ENCODE results near the gene CELSR3. TPM values are rescaled to one million over a fixed set of nuclear protein-coding genes. Genes with fewer than 3 reads are reported as not detected.
A peak's percentile ranks its signal among the peaks of the same experiment; 100 is the strongest.

CELSR3 gene
- total and polyA plus RNA-seq, 3 experiments from 2014 or later: 0.41 to 19.3 (median 19.3) TPM

DNA sequence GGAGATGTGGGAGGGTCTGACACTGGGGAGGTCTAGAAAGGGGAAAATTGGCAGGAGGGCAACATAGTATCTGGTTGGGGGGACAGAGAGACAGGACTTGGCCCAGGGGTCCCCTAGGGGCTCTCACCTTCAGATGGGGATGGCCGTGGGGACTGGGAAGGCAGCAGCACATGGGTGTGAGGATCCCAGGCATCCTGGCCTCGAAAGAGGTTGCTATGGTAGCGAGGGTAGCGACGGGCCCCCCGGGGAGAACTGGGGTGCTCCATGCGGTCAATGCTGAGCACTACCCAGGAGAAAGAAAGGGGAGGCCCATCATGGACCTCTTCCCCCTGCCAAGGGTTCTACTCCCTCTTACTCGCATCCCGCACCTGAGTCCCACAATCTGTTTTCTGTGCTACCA is 15.0 kb downstream of the CELSR3 start:
- Mint-ChIP-seq H3K27me3 (no peaks in the 10 kb centered on the region), H3K27ac (no peak overlapping the region), H3K4me3 (no peak overlapping the region), H3K36me3 (peaks cover 0 to 26% (median 0%) of the 10 kb centered on the region in 3 donors), H3K9me3 (no peaks in the 10 kb centered on the region), H3K4me1 (no peaks in the 10 kb centered on the region)
- H3K4me3 ChIP-seq (ENCODE audit: low read length): no peak overlapping the region
- H3K27ac ChIP-seq (ENCODE audit: low read depth, low read length): no peak overlapping the region
- DNase-seq: no peak
- no peaks in the 10 kb centered on the region for H3K36me3 ChIP-seq (ENCODE audit: insufficient read depth, low read length)
- no peaks in the 10 kb centered on the region for H3K27me3 ChIP-seq (ENCODE audit: insufficient read depth, low read length, poor library complexity, severe bottlenecking)
- H3K4me1 ChIP-seq (ENCODE audit: insufficient read depth, low read length): no peaks in the 10 kb centered on the region
- ChIA-PET POLR2A (no interaction called here), CTCF (no interaction called here)
- no peaks in the 10 kb centered on the region for H3K9me3 ChIP-seq (ENCODE audit: low read length)

DNA sequence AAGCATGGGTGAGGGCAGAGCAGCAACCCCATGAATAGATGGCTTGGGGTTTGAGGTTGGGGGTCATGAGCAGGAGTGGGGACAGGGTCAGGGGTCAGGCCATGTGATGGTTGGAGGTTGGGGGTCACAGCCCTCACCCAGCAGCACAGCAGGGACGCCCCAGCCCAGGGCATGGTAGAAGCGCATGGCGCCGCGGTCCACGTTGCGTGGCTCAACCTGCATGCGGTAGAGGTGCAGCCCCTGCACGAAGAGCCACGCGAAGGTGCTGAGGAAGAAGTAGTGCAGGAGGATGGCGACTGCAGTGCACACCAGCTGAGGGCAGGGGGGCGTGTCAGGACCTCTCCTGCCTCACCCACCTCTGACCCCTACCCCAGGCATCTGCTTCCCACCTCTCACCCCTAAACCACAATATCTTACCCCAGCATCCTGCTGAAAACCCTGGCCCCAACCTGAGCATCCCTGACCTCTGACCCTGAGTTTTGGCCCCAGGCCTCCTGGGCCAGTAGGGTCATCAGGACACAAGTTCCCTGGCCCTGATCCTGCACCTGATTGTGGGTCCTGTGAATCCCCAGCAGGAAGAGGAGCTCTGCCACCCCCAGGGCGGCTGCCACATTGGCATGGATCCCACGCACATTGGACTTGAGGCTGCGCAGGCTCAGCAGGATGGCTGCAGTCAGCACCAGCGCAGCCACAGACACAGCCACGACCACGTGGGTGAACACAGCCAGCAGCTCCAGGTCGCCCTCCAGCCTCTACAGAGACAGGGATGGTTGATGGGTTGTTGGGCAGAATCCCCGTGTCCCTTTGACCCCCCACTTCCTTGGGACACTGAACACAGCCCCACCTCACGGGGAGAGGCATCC is 17.6 kb downstream of the CELSR3 start:
- no peak overlapping the region for H3K4me3 ChIP-seq (ENCODE audit: low read length)
- no peak overlapping the region for H3K4me3 Mint-ChIP-seq
- H3K9me3 ChIP-seq (ENCODE audit: low read length): no peaks in the 10 kb centered on the region
- no peaks in the 10 kb centered on the region for H3K27me3 Mint-ChIP-seq
- no peaks in the 10 kb centered on the region for H3K36me3 ChIP-seq (ENCODE audit: insufficient read depth, low read length)
- ChIA-PET CTCF (interaction anchor here (0.6 to 1.4 kb wide), 2 partner anchors 10 to 22 kb away, joined by 4 to 6 read pairs; partner anchors contain the start of gene SLC26A6), POLR2A (no interaction called here)
- no peaks in the 10 kb centered on the region for H3K4me1 Mint-ChIP-seq
- no peak overlapping the region for H3K27ac Mint-ChIP-seq
- no peaks in the 10 kb centered on the region for H3K4me1 ChIP-seq (ENCODE audit: insufficient read depth, low read length)
- peaks cover 0 to 26% (median 0%) of the 10 kb centered on the region in 3 donors for H3K36me3 Mint-ChIP-seq
- H3K27ac ChIP-seq (ENCODE audit: low read depth, low read length): no peak overlapping the region
- DNase-seq: no peak
- H3K27me3 ChIP-seq (ENCODE audit: insufficient read depth, low read length, poor library complexity, severe bottlenecking): no peaks in the 10 kb centered on the region
- H3K9me3 Mint-ChIP-seq: no peaks in the 10 kb centered on the region

DNA sequence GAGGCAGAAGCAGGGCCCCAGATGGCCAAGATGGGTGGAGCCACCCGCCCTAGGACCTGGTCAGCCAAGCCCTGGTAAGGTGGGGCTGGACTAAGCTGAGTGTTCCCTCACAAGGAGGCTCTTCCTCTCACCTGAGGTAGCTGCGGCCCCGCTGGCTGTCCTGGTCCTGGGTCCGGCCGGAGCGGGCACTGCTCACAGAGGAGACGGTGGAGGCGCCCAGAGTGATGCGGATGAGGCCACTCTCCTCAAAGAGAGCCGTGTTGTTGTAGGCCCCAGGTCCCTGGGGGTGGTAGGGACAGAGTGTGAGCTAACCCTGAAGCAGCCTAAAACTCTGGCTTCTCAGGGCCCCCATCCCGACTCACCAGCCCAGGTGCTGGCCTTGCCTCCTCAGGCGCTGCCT is 20.1 kb downstream of the CELSR3 start:
- no peak overlapping the region for H3K27ac Mint-ChIP-seq
- ChIA-PET CTCF (no interaction called here), POLR2A (no interaction called here)
- H3K27ac ChIP-seq (ENCODE audit: low read depth, low read length): no peak overlapping the region
- H3K4me1 ChIP-seq (ENCODE audit: insufficient read depth, low read length): no peaks in the 10 kb centered on the region
- no peaks in the 10 kb centered on the region for H3K27me3 ChIP-seq (ENCODE audit: insufficient read depth, low read length, poor library complexity, severe bottlenecking)
- H3K36me3 ChIP-seq (ENCODE audit: insufficient read depth, low read length): no peaks in the 10 kb centered on the region
- peaks cover 0 to 25% (median 0%) of the 10 kb centered on the region in 3 donors for H3K36me3 Mint-ChIP-seq
- H3K9me3 Mint-ChIP-seq: no peaks in the 10 kb centered on the region
- H3K9me3 ChIP-seq (ENCODE audit: low read length): no peaks in the 10 kb centered on the region
- H3K4me3 ChIP-seq (ENCODE audit: low read length): no peak overlapping the region
- H3K27me3 Mint-ChIP-seq: peaks cover 0 to 1% of the 10 kb centered on the region in 2 donors
- H3K4me1 Mint-ChIP-seq: no peaks in the 10 kb centered on the region
- no peak for DNase-seq
- no peak overlapping the region for H3K4me3 Mint-ChIP-seq

GRCh38 chr3:48641396-48641795 is 21.3 kb downstream of the CELSR3 start:
- Histone ChIP-seq H3K36me3 (ENCODE audit: insufficient read depth, low read length) (no peaks in the 10 kb centered on the region), H3K4me1 (ENCODE audit: insufficient read depth, low read length) (peaks cover 1% of the 10 kb centered on the region), H3K27ac (ENCODE audit: low read depth, low read length) (no peak overlapping the region), H3K4me3 (ENCODE audit: low read length) (no peak overlapping the region), H3K9me3 (ENCODE audit: low read length) (no peaks in the 10 kb centered on the region), H3K27me3 (ENCODE audit: insufficient read depth, low read length, poor library complexity, severe bottlenecking) (no peaks in the 10 kb centered on the region)
- H3K4me3 Mint-ChIP-seq: no peak overlapping the region
- H3K27me3 Mint-ChIP-seq: peaks cover 0 to 1% of the 10 kb centered on the region in 2 donors
- no peaks in the 10 kb centered on the region for H3K9me3 Mint-ChIP-seq
- no peak overlapping the region for H3K27ac Mint-ChIP-seq
- ChIA-PET CTCF (interaction anchor here (1.1 kb wide), 1 partner anchor 32 kb away, joined by 3 read pairs; the partner anchor contains the start of gene UQCRC1), POLR2A (no interaction called here)
- peaks cover 0 to 20% (median 0%) of the 10 kb centered on the region in 3 donors for H3K36me3 Mint-ChIP-seq
- no peak for DNase-seq
- H3K4me1 Mint-ChIP-seq: peaks cover 0 to 7% (median 4%) of the 10 kb centered on the region in 3 donors

GRCh38 chr3:48639944-48640606 is 22.6 kb downstream of the CELSR3 start:
- ChIA-PET CTCF (interaction anchor here (0.6 kb wide), 1 partner anchor 38 kb away, joined by 3 read pairs; no protein-coding TSS in a partner anchor), POLR2A (no interaction called here)
- Mint-ChIP-seq H3K9me3 (no peaks in the 10 kb centered on the region), H3K36me3 (peaks cover 0 to 23% (median 0%) of the 10 kb centered on the region in 3 donors), H3K4me3 (no peak overlapping the region), H3K27ac (no peak overlapping the region), H3K4me1 (peaks cover 2 to 13% (median 10%) of the 10 kb centered on the region in 3 donors), H3K27me3 (peaks cover 0 to 1% of the 10 kb centered on the region in 2 donors)
- H3K36me3 ChIP-seq (ENCODE audit: insufficient read depth, low read length): no peaks in the 10 kb centered on the region
- H3K27me3 ChIP-seq (ENCODE audit: insufficient read depth, low read length, poor library complexity, severe bottlenecking): no peaks in the 10 kb centered on the region
- H3K9me3 ChIP-seq (ENCODE audit: low read length): no peaks in the 10 kb centered on the region
- no peak overlapping the region for H3K4me3 ChIP-seq (ENCODE audit: low read length)
- H3K27ac ChIP-seq (ENCODE audit: low read depth, low read length): no peak overlapping the region
- no peak for DNase-seq
- H3K4me1 ChIP-seq (ENCODE audit: insufficient read depth, low read length): peaks cover 9% of the 10 kb centered on the region

GRCh38 chr3:48637305-48637704 is 25.4 kb downstream of the CELSR3 start:
- ChIA-PET CTCF (no interaction called here), POLR2A (interaction anchor here (0.6 kb wide), 1 partner anchor 458 kb away, joined by 3 read pairs; no protein-coding TSS in a partner anchor)
- Histone ChIP-seq H3K27me3 (ENCODE audit: insufficient read depth, low read length, poor library complexity, severe bottlenecking) (no peaks in the 10 kb centered on the region), H3K36me3 (ENCODE audit: insufficient read depth, low read length) (no peaks in the 10 kb centered on the region), H3K27ac (ENCODE audit: low read depth, low read length) (no peak overlapping the region), H3K4me1 (ENCODE audit: insufficient read depth, low read length) (peaks cover 18% of the 10 kb centered on the region), H3K9me3 (ENCODE audit: low read length) (no peaks in the 10 kb centered on the region), H3K4me3 (ENCODE audit: low read length) (no peak overlapping the region)
- H3K27me3 Mint-ChIP-seq: peaks cover 0 to 1% of the 10 kb centered on the region in 2 donors
- peaks cover 0 to 19% (median 1%) of the 10 kb centered on the region in 3 donors for H3K36me3 Mint-ChIP-seq
- peaks cover 11 to 31% (median 18%) of the 10 kb centered on the region in 3 donors for H3K4me1 Mint-ChIP-seq
- H3K4me3 Mint-ChIP-seq: peak overlapping the region in 6 of 7 donors; percentile 43 to 89 (median 63)
- H3K27ac Mint-ChIP-seq: peak overlapping the region in 1 of 8 donors; percentile 21
- no peaks in the 10 kb centered on the region for H3K9me3 Mint-ChIP-seq
- DNase-seq: no peak

DNA sequence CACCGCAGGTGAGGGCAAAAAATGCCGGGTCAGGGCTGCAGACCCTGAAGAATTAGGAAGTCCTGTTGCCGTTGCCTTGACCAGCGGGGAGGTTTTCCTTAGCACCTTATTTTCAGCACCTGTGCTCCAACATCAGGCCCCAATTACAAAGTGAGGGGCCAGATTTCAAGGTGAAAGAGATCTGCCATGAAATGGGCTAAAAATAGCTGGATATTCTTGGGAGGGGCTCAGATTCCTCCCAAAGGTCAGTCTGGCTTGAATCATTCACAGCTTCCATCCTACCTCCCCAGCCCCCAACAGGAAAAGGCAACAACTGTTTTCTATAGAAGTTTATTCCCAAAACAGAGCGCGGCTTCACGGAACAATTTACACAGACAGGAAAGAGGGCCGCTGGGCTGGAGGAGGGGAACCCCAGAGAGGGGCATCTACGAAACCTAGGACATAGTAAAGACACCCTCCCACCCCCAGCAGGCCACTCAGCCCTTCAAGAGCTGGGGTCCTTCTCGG is 26.5 kb downstream of the CELSR3 start:
- peak overlapping the region; percentile 65 for H3K27ac ChIP-seq (ENCODE audit: low read depth, low read length)
- no peak for DNase-seq

More for the DNA sequence above, 26.5 kb downstream of the CELSR3 start:
- no peaks in the 10 kb centered on the region for H3K36me3 ChIP-seq (ENCODE audit: insufficient read depth, low read length)
- H3K4me3 ChIP-seq (ENCODE audit: low read length): peak overlapping the region; percentile 71
- H3K27me3 Mint-ChIP-seq: peaks cover 0 to 1% of the 10 kb centered on the region in 2 donors
- H3K9me3 Mint-ChIP-seq: no peaks in the 10 kb centered on the region
- peaks cover 0 to 21% (median 1%) of the 10 kb centered on the region in 3 donors for H3K36me3 Mint-ChIP-seq
- peaks cover 11 to 31% (median 18%) of the 10 kb centered on the region in 3 donors for H3K4me1 Mint-ChIP-seq
- ChIA-PET POLR2A (interaction anchor here (1.0 to 1.1 kb wide), 3 partner anchors 11 to 50 kb away, joined by 3 to 4 read pairs (median 4); partner anchors contain the start of gene NCKIPSD), CTCF (interaction anchor here (0.8 to 3.8 kb wide), 6 partner anchors 8 to 104 kb away, joined by 3 to 15 read pairs (median 4); partner anchors contain the start of genes NCKIPSD and TMEM89)
- peak overlapping the region in 4 of 8 donors; percentile 40 to 88 (median 74) for H3K27ac Mint-ChIP-seq
- H3K4me3 Mint-ChIP-seq: peak overlapping the region; percentile 85 to 97 (median 89)
- H3K9me3 ChIP-seq (ENCODE audit: low read length): no peaks in the 10 kb centered on the region
- H3K27me3 ChIP-seq (ENCODE audit: insufficient read depth, low read length, poor library complexity, severe bottlenecking): no peaks in the 10 kb centered on the region
- H3K4me1 ChIP-seq (ENCODE audit: insufficient read depth, low read length): peaks cover 18% of the 10 kb centered on the region
